SIG-M5 treated with dmso at 0.1 percent for 504 hours (cell line): ENCODE measurements around the gene LCT.
"Not testable (repeated sequence)": the region's sequence is repeated elsewhere in the genome, so short reads cannot be mapped to it uniquely, and the experiment has no call there.

Experiments used
- DNase-seq: peaks from one replicate; lab custom pipeline; 2025; ENCODE audit not compliant: unreplicated experiment; lab: John Stamatoyannopoulos, UW

Gene LCT

DNA sequence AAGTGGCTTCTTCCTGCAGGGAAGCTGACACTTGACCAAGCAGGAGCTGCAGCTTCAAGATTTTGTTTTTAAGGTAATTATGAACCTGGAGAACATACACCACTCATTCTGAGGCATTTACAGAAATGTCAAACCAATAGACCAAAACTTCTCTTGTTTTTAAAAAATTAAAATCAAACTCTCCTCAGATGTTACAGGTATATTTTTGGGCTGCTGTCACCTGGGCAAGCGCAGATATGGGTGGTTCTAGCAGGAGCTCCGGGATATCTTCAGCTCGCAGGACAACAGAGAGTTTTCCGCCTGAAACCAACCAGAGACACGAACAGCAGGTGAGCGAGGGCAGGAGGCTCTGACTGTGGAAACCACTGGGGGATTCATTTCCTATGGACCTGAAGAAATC lies 4.1 kb downstream of the LCT start:
- no peak for DNase-seq

DNA sequence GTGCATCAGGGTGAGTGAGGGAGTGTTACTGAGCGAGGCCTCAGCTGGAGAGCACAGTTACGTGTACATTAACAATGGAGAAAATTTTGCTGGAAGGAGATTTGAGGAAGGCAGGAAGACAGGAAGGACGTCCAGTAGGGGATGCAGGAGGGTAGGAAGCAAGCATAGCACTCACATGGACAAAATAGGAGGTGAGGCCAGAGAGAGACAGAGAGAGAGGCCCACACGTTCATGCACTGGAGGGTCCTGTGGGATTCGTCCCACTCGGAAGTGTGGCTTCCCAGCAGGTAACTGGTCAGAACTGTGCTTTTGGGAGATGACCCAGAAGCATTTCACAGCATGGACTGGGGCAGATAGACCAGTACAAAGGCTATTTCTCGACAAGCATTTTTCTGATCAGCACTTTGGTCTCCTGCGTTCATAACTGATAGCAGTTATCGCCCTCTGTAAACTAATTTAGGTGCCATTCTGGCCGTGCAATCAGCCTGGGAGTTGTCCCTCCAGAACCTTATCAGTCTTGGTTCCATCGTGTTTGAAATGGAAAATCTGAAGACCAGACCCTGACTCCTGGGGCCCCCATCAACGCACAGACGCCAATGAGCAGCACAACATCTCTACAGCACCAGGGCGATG lies 5.7 kb downstream of the LCT start:
- DNase-seq, result no peak

DNA sequence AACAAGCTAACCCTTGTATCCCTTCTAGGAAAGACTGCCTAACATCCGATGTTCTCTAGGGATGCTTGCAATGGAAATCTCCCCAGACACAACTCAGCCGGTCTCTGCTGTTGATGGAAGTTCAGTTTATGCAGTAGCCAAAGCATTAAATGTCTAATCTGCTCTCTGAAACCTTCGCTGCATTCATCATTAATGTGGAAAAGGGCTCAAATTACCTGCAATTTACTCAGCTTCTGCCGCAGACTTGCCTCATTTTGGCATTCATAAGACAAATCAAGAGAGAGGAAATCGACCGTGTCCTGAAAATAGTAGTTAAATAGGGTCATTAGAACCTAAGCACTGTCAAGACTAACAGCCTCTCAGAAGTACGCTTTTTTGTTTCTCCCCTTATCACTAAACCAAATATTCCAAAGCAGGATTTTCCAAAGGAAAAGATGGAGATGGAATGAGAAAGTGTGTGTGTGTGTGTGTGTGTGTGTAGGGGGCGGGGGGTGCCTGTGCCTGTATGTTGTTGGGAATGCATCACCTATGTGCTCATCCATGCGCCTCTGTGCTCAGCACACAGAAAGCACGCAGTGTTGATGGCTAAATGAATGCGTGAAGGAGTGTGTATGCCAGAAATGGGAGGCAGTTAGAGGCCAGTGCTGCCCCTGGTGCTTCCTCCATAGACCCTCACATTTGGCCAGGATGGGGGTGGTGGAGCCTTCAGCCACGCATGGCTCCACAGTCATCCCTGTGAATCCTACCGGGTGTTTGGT lies 7.4 kb downstream of the LCT start:
- DNase-seq, result no peak

DNA sequence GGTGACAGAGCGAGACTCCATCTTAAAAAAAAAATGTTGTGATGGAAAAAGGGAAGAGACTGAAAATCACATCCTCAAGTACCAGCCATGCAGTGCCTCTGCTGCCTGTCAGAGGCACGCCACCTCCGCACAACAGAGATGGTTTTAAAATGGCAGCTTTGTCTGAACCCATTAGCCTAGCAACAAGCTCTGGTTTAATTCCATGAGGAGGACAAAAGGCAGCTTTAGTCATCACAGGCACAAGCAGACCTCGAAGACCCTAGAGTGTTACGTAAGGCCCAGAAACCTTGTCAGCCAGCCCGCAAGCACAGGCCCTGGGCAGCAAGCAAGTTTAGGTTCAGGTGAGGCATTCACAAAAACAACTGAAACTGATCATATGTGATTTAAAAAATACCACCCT lies 10.4 kb downstream of the LCT start:
- DNase-seq, result no peak

DNA sequence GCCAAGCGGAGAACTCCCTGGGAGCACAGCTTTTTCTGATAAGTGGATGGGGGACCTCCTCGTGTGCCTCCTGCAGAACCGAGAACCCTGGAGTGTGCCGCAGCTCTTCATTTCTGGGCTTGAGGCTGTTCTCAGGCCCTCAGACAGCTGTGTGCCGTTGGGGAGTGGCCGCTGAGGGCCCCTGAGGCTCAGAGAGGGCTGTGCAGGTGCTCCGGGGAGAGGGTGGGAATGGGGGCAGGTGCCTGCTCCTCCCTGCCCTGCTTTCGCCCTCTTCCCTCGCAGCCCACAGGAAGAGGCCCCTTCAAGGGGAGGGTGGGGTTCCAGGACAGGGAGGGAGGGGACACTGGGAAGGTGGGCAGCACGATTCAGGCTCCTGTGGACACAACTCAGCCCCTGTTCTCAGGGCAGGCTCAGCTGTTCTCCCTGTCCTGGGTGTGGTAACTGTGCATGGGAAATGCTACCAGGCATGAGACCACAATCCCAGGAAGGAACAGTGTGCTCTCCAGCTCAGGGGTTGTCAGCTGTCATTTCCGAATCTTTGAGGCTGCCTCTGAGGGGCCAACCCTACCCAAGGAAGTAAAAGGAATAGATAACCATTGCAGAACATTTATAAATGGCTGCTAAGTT lies 11.3 kb downstream of the LCT start:
- no peak for DNase-seq

DNA sequence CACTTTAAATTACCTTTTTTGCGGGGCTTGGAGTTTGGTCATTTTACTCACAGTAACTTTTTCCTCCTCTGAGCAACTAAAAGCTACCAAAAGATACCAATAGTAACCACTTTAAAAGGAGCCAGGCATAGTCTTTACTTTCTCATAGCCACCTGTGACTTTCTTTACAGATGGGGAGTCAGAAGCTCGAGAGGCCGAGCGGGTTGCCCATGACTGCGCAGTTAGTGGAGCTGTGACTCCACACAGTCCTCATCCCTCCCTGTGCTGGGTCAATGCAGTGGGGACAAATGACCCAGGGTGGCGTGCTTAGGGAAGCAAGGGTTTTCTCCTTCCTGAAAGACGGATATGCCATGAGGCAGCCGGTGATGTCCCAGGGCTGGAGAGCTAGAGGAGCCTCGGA lies 11.9 kb downstream of the LCT start:
- DNase-seq, result no peak

DNA sequence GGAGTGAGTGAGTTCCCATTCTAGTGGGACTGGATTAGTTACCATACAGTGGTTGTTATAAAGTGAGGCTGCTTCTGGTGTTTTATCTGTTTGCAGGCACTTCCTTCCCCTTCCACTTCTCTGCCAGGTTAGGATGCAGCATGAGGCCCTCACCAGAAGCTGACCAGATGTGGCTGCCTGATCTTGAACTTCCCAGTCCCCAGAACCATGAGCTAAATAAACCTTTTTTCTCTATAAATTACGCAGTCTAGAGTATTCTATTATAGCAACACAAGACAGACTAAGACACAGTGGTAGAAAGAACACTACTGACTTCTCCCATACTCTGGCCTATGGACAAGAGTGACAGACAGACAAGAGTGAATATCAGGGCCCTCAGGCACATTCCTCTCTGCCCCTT lies 14.1 kb downstream of the LCT start:
- DNase-seq, result no peak

DNA sequence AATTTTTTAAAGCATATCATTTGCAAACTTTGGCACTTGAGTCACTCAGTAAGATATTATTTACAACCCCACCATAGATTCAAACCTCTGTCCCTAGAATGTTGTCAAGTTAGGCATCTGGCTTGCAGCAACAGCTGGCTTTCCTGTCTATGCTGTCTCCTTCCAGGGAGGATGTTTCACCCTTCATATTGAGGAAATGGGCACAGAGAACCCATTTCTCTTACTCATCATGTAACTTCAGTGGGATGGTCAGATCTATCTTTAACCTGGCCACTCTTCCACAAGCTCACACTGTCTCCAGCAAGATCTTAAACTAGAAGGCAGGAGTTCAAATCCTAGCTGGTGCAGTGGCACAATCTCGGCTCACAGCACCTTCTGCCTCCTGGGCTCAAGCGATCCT lies 15.8 kb downstream of the LCT start:
- no peak for DNase-seq

DNA sequence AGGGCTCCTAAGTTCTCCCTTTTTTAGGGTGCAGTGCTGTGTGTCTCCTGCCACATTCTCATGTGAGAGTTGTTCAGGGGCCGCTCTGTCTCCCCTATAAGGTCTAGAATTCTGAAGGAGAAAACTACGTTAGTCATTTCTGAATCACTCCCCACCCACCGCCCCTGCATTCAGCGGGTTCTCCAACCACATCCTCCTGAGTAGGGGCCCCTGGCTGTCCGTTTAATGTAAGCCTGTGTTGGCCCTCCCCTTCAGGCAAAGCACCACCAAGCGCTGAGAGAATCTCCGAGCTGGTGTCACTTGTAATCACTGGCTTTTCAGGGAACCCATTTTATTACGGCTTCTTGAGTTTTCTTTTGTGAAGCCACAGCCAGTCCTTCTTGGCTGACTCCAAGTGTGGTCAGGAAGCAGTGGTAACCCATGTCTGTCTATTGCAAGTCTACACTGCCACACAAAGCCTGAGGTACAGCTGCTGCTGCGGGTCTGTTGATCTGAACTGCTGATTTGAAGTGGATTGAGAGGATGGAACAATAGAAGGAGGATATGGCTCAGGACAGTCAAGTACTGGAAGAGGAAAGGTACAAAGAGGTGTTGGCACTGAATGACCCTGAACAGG lies 16.9 kb downstream of the LCT start:
- DNase-seq, result peak; percentile 85

DNA sequence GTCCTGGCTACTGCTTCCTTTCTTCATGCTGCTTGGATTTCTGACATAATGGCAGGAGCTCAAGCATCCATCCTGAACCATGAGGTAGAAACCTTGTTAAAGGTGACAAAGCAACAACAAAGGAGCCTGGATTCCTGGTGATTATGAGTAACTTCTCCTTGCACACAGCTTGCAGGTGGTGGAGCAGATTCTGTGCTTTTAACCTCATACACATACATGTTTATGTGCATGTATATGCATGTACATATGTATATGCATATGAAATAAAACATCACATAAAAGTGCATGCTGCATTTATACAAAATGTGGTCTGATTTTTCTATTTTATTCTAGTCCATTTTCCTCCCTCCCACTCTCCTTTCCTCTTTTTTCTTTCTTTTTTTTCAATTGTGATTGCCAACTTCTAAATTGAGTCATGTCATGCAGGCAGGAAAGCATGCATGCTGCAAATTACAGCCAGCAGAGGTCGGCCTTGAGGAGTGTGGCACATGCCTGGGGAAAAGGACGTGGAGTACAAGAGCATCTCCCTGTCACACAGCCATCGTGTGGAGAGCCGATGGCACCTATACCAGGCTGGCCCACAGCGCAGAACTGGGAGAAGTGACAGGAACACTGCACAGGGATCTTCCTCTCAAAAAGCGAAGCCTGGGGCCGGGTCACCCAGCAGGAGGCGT lies 17.9 kb downstream of the LCT start:
- DNase-seq, result peak; percentile 88

DNA sequence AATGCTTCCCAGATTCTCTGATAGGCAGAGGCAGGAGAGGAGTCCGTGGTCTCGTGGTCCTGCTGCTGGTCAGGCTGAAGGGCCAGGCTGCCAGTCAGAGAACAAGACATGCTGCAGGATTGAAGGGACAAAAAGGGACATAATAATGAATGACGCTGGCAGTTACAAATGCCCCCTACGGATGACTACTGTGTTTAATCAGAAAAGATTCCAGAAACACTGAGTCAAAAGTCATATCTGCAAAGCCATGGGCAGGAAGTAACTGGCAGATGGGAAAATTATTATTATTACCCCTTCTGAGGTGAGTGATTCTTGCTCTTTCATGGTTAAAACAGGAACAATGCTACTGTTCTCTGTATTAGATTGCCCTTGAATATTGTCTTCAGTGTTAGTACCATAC lies 19.0 kb downstream of the LCT start:
- DNase-seq, result no peak

DNA sequence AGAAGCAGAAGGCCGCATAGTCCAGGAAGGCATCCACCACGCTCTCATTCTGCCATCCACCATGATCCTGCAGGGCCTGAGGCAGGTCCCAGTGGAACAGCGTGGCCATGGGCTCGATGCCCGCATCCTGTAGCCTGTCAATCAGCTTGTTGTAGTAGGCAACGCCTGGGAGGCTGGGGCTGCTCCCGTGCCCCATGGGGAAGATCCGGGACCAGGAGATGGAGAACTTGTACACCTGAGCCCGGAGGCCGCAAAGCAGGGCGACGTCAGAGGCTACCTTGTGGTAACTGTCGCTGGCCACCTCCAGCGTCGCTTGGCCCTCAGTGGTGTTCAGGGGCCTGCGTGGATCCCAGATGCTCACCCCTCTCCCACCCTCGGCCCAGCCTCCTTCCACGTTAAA lies 19.5 kb downstream of the LCT start:
- DNase-seq, result no peak

DNA sequence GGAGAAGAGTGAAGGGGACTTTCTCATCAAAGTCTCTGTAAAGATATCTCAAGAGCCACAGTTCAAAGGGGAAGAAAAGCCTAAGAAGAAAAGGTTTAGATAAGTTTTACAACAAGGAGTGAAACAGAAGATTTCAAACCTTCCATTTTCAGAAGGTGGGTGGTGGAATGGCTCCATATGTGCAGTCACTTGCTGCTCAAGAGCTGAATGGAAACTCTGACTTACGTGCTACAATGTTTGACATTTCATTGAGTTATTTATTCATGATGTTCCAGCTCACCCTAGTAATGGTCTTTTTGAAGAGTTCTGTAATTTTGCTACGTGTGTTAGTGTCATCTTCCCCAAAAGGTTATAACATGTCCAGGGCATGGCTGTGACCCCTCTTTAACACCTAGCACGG lies 21.7 kb downstream of the LCT start:
- DNase-seq, result no peak

DNA sequence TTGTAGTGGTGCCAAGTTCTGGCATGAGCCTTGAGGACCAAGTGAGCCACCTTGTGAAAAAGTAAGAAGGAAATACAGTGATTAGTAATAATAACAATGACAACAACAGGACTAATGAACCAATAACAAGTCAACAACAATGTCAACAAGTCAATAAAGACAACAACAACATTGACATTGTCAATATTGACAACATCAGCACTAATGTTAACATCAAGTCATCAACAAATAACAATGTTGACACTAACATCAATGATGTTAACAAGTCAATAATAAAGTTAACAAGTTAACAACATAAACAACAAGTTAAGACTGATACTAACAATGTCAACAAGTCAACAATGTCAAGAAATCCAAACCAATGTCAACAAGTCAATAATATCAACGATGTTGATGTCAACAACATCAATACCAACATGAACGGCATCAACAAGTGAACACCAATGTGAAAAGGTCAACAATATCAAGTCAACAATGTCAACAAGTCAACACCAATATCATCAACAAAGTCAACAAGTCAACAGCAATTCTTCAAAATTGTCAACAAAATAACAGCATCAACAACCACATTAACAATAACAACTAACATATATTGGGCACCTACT lies 24.0 kb downstream of the LCT start:
- no peak for DNase-seq

DNA sequence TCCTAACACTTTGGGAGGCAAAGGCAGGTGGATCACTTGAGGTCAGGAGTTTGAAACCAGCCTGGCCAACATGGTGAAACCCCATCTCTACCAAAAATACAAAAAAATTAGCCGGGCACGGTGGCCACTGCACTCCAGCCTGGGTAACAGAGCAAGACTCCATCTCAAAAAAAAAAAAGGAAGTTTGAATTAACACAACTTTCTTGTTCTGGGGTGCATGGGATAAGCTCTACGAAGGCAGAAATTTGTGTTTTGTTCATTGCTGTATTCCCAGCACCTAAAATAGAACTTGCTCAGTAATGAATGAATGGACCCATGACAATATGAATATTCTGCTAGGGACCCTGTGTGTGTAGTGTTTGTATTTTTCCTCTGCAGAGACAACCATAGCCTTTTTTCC lies 29.1 kb downstream of the LCT start:
- DNase-seq, result not testable (repeated sequence)

DNA sequence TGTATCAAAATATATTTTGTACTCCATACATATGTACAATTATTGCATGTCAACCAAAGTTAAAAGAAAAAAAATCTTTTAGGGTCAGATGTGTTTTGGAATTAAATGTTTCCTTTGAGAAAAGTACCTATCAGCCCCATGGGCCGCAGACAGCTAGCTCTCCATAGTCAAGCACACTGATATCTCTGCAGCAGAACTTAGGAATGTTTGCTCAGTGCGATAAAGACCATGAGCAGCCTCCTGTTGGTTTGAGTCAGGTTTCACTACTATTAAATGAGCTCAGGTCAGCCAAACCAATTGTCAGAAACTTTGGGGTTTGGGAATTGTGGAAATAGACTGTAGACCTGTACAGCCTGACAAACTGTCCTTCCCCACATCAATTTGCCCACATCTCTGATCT lies 33.7 kb downstream of the LCT start:
- no peak for DNase-seq

DNA sequence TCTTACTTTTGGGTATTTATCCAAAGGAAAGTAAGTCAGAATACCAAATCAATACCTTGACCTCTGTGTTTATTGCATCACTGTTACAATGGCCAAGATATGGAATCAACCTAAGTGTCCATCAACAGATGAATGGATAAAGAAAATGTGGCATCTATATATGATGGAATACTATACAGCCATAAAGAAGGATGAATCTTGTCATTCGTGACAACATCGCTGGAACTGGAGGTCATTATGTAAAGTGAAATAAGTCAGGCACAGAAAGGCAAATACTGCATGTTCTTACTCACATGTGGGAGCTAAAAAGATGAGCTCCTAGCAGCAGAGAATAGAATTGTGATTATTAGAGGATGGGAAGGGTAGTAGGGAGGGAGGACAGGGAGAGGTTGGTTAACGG lies 34.6 kb downstream of the LCT start:
- no peak for DNase-seq

DNA sequence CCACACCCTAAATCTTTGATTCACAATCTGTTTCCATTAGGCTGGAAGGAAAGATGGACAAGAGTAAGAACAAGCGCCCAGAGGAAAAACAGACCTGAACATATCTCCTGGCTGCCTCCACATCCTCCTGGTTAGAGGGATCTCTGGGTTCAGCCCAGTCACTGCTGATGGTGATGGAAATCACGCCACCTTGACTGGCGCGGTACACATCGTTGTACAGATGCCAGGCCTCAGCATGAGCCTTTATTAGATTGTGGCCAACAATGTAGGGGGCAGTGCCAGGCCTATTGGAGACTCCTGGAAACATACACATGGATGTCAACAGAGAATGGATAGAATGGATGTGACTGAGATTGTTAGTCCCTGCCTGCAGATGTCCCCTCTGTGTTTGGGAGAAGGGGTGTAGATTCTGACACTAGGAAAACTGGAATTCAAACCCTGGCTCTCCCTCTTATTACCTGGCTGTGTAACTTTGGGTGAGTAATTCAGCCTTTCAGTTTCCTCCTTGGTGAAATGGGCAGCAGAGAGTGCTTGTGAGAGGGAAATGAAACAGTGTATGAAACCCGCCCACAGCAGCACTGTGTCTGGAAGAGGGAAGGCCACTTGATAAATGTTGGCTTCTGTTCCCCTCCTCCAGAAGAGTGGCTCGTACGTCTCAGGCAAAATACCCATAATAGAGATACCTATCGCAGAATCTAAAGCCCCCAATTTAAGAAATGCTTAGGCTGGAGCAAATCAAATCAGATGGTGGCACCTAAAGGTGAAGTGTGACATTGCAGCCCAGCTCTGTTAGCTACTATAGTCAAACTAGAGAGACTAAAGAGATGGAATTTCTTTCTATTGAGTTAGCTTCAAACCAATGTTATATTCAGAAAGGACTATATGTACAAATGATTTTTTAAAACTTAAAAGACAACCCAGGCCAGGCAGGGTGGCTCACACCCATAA lies 36.2 kb downstream of the LCT start:
- DNase-seq, result no peak

DNA sequence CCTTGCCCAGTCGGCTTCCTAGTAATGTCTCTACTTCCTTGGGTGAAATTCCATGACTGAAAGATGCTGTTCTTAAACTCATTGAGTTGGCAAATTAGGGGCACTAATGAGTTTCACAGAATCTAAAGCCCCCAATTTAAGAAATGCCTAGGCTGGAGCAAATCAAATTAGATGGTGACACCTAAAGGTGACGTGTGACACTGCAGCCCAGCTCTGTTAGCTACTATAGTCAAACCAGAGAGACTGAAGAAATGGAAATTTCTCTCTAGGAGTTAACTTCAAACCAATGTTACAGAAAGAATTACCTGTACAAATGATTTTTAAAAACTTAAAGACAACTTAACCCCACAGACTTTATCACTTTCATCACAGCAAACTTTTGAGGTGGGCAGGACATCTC lies 37.2 kb downstream of the LCT start:
- DNase-seq, result no peak

DNA sequence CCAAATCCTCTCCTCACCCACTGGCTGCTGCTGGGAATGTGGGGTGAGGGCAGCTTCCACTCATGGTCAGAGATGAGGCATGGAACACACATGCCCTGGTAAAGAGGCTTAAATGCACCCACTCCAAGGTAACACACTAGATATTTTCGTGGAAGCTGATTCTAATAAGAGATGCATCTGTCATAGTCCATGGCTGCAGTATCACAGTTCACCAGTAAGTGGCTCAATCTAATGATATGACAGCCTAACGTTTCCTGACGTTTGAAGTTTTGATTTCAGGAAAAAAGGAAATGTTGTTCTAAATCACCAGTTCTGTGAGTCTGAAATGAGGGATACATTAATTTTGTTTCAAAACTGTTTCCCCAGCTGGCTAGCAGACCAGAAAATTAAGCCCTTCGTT lies 38.2 kb downstream of the LCT start:
- no peak for DNase-seq
